Inflammatory macrophage (primary cell): ENCODE measurements around the gene AHCYL1.

ENCODE experiments used
- DNase-seq, 2 donors: peaks; one replicate each; pipeline ENCODE4 v3.0.0-alpha.2; 2020 to 2022

Gene AHCYL1

GRCh38 chr1:109977225-109977624 is 7.3 kb upstream of the AHCYL1 start:
- DNase-seq: no peak

- no peak for DNase-seq
Observed at GRCh38 chr1:109977657-109978378, 6.7 kb upstream of the AHCYL1 start.

- DNase-seq: no peak
Observed at GRCh38 chr1:109978761-109979488, 5.6 kb upstream of the AHCYL1 start.

GRCh38 chr1:109979489-109980091 is 5.0 kb upstream of the AHCYL1 start:
- peak; percentile 52 to 81 for DNase-seq

- DNase-seq: no peak
Observed at GRCh38 chr1:109980324-109981003, 4.1 kb upstream of the AHCYL1 start.

GRCh38 chr1:109981004-109981335 is 3.6 kb upstream of the AHCYL1 start:
- peak in 1 of 2 donors; percentile 39 for DNase-seq

- no peak for DNase-seq
Observed at GRCh38 chr1:109983380-109984189, 980 bp upstream of the AHCYL1 start.

- DNase-seq: peak; percentile 63 to 69
Observed at GRCh38 chr1:109984190-109984455, 442 bp upstream of the AHCYL1 start.

- no peak for DNase-seq
Observed at GRCh38 chr1:109985247-109986053, 885 bp downstream of the AHCYL1 start.

- DNase-seq: no peak
Observed at GRCh38 chr1:109986054-109986444, 1.5 kb downstream of the AHCYL1 start.

GRCh38 chr1:109988349-109988914 is 3.9 kb downstream of the AHCYL1 start:
- DNase-seq: no peak

- peak; percentile 62 to 69 for DNase-seq
Observed at GRCh38 chr1:109989506-109990301, 5.1 kb downstream of the AHCYL1 start.

GRCh38 chr1:109990302-109990653 is 5.7 kb downstream of the AHCYL1 start:
- DNase-seq: peak in 1 of 2 donors; percentile 36

- DNase-seq: no peak
Observed at GRCh38 chr1:109991400-109991925, 6.9 kb downstream of the AHCYL1 start.

- no peak for DNase-seq
Observed at GRCh38 chr1:109993885-109994284, 9.3 kb downstream of the AHCYL1 start.

- no peak for DNase-seq
Observed at GRCh38 chr1:109994654-109995053, 10.1 kb downstream of the AHCYL1 start.

- DNase-seq: no peak
Observed at GRCh38 chr1:109995536-109995935, 11.0 kb downstream of the AHCYL1 start.

- DNase-seq: peak; percentile 35
Observed at GRCh38 chr1:109996476-109996875, 11.9 kb downstream of the AHCYL1 start.

GRCh38 chr1:109997204-109997866 is 12.8 kb downstream of the AHCYL1 start:
- DNase-seq: no peak

- no peak for DNase-seq
Observed at GRCh38 chr1:109997867-109998229, 13.3 kb downstream of the AHCYL1 start.
